Mucosa of gallbladder (tissue), 1 donor: Measurements from ENCODE around the gene MAP3K9. TPM values are rescaled to one million over a fixed set of nuclear protein-coding genes. Genes with fewer than 3 reads are reported as not detected.

ENCODE experiments used
- DNase-seq: peaks from one replicate; pipeline ENCODE4 v3.0.0-alpha.2; 2020; ENCODE audit warnings: low spot score
- total RNA-seq: library from RNA; stranded (reverse); gene quantifications from one replicate; pipeline ENCODE4 v1.2.1, GENCODE V29; 2021
- donor health status: DM: no; HTN: no; CAD: no.

The MAP3K9 gene
- total RNA-seq, 1 donor from 2014 or later = 9.9 TPM

GRCh38 chr14:70698288-70698687, 111.0 kb downstream of the MAP3K9 start:
- DNase-seq = peak; percentile 49

- DNase-seq = no peak
Observed at GRCh38 chr14:70697701-70698100, 111.6 kb downstream of the MAP3K9 start.

- DNase-seq = no peak
Observed at GRCh38 chr14:70696026-70696425, 113.3 kb downstream of the MAP3K9 start.

GRCh38 chr14:70692210-70692609, 117.1 kb downstream of the MAP3K9 start:
- peak; percentile 21 for DNase-seq

- no peak for DNase-seq
Observed at GRCh38 chr14:70685474-70686197, 123.7 kb downstream of the MAP3K9 start.

- no peak for DNase-seq
Observed at GRCh38 chr14:70683983-70684382, 125.3 kb downstream of the MAP3K9 start.

- DNase-seq = no peak
Observed at GRCh38 chr14:70680748-70681147, 128.6 kb downstream of the MAP3K9 start.

GRCh38 chr14:70677341-70677740, 132.0 kb downstream of the MAP3K9 start:
- DNase-seq = no peak

Other genes starting within 250 kb of the MAP3K9 start
- 24.2 TPM for gene MED6, start 208.9 kb downstream of the MAP3K9 start, total RNA-seq
- 8.1 TPM for gene TTC9, start 167.6 kb downstream of the MAP3K9 start, total RNA-seq
- gene PCNX1, start 97.9 kb upstream of the MAP3K9 start, total RNA-seq = 42.6 TPM